ENCODE measurements around the gene RBM3. TPM values are rescaled to one million over a fixed set of nuclear protein-coding genes. Genes with fewer than 3 reads are reported as not detected.

Gene RBM3
- total RNA-seq, 2 experiments from 2014 or later = 351 to 377 TPM

DNA sequence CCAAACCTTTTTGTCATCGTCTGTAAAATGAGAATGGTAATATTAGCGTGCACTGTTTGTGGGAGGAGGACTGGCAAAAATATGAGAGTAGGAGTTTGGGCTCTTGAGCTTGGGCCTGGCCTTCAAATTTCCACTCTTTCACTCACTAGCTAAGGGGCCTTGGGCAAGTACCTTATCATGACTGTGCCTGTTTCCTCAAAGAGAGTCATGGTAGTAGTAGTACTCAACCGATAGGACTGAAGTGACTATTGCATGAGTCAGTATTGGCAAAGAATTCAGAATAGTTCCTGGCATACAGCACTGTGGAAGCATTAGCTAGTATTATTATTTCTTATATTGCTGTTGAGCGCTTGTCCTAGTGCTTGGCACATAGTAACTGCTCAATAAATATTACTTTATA is 16.0 kb upstream of the RBM3 start:
- Histone ChIP-seq H3K9me3 (ENCODE audit: control insufficient read depth in 1 of 2, insufficient read depth in 1 of 2, low read length in 2 of 2) (no peaks in the 10 kb centered on the region), H3K4me1 (ENCODE audit: insufficient read depth, low read length) (no peaks in the 10 kb centered on the region), H3K27ac (ENCODE audit: low read depth in 1 of 2, low read length in 2 of 2) (no peak overlapping the region), H3K4me3 (ENCODE audit: low read length) (no peak overlapping the region), H3K27me3 (ENCODE audit: control insufficient read depth in 1 of 2, insufficient read depth in 2 of 2, low read length in 2 of 2) (no peaks in the 10 kb centered on the region), H3K36me3 (ENCODE audit: insufficient read depth, low read length) (peaks cover 40% of the 10 kb centered on the region)
- DNase-seq (no peak), ATAC-seq (ENCODE audit: poor library complexity) (no peak)
- no peaks in the 10 kb centered on the region for H3K27me3 Mint-ChIP-seq
- no peak overlapping the region for H3K4me3 Mint-ChIP-seq
- H3K4me1 Mint-ChIP-seq (ENCODE audit: low read depth) = no peaks in the 10 kb centered on the region
- POLR2A ChIA-PET = no interaction called here
- CTCF ChIA-PET = no interaction called here
- TF ChIP-seq CTCF (IDR thresholded peaks at IDR 0.05) = no peak
- H3K36me3 Mint-ChIP-seq (ENCODE audit: low read depth) = peaks cover 59% of the 10 kb centered on the region
- H3K9me3 Mint-ChIP-seq = no peaks in the 10 kb centered on the region
- H3K27ac Mint-ChIP-seq = no peak overlapping the region
- intact Hi-C loops (cut with DNase I, micrococcal nuclease) = no loop called here

- H3K27ac Mint-ChIP-seq = no peak overlapping the region
- ATAC-seq (ENCODE audit: poor library complexity) (no peak), DNase-seq (no peak)
- H3K27me3 Mint-ChIP-seq = no peaks in the 10 kb centered on the region
- no peak for TF ChIP-seq CTCF (IDR thresholded peaks at IDR 0.05)
- Histone ChIP-seq H3K4me1 (ENCODE audit: insufficient read depth, low read length) (no peaks in the 10 kb centered on the region), H3K36me3 (ENCODE audit: insufficient read depth, low read length) (peaks cover 40% of the 10 kb centered on the region), H3K9me3 (ENCODE audit: control insufficient read depth in 1 of 2, insufficient read depth in 1 of 2, low read length in 2 of 2) (no peaks in the 10 kb centered on the region), H3K27me3 (ENCODE audit: control insufficient read depth in 1 of 2, insufficient read depth in 2 of 2, low read length in 2 of 2) (no peaks in the 10 kb centered on the region), H3K27ac (ENCODE audit: low read depth in 1 of 2, low read length in 2 of 2) (no peak overlapping the region), H3K4me3 (ENCODE audit: low read length) (no peak overlapping the region)
- CTCF ChIA-PET = no interaction called here
- intact Hi-C loops (cut with DNase I, micrococcal nuclease) = no loop called here
- H3K36me3 Mint-ChIP-seq (ENCODE audit: low read depth) = peaks cover 57% of the 10 kb centered on the region
- POLR2A ChIA-PET = no interaction called here
- H3K9me3 Mint-ChIP-seq = no peaks in the 10 kb centered on the region
- no peaks in the 10 kb centered on the region for H3K4me1 Mint-ChIP-seq (ENCODE audit: low read depth)
- H3K4me3 Mint-ChIP-seq = no peak overlapping the region
Measured at GRCh38 chrX:48559636-48560035, 14.6 kb upstream of the RBM3 start.

GRCh38 chrX:48560056-48560455 is 14.2 kb upstream of the RBM3 start:
- H3K4me1 Mint-ChIP-seq (ENCODE audit: low read depth) = no peaks in the 10 kb centered on the region
- no peak for TF ChIP-seq CTCF (IDR thresholded peaks at IDR 0.05)
- Histone ChIP-seq H3K27ac (ENCODE audit: low read depth in 1 of 2, low read length in 2 of 2) (no peak overlapping the region), H3K9me3 (ENCODE audit: control insufficient read depth in 1 of 2, insufficient read depth in 1 of 2, low read length in 2 of 2) (no peaks in the 10 kb centered on the region), H3K36me3 (ENCODE audit: insufficient read depth, low read length) (peaks cover 36% of the 10 kb centered on the region), H3K4me3 (ENCODE audit: low read length) (no peak overlapping the region), H3K27me3 (ENCODE audit: control insufficient read depth in 1 of 2, insufficient read depth in 2 of 2, low read length in 2 of 2) (no peaks in the 10 kb centered on the region), H3K4me1 (ENCODE audit: insufficient read depth, low read length) (no peaks in the 10 kb centered on the region)
- no peaks in the 10 kb centered on the region for H3K9me3 Mint-ChIP-seq
- intact Hi-C loops (cut with DNase I, micrococcal nuclease) = no loop called here
- no peak overlapping the region for H3K27ac Mint-ChIP-seq
- H3K27me3 Mint-ChIP-seq = no peaks in the 10 kb centered on the region
- ATAC-seq (ENCODE audit: poor library complexity) = no peak
- DNase-seq = no peak
- H3K4me3 Mint-ChIP-seq = no peak overlapping the region
- H3K36me3 Mint-ChIP-seq (ENCODE audit: low read depth) = peaks cover 53% of the 10 kb centered on the region
- ChIA-PET POLR2A (no interaction called here), CTCF (no interaction called here)

All from CD4-positive, alpha-beta T cell (primary cell).